GM18858 (cell line): ENCODE measurements around the gene IDUA.

ENCODE experiments used
- ATAC-seq: cut with Tn5 transposase; IDR thresholded peaks from one replicate; pipeline ENCODE4 v1.9.1; 2021; ENCODE audit not compliant: unreplicated experiment

Gene IDUA

GRCh38 chr4:985123-985830 is 1.6 kb upstream of the IDUA start:
- no peak for ATAC-seq

GRCh38 chr4:986428-986878 is 391 bp upstream of the IDUA start:
- no peak for ATAC-seq

GRCh38 chr4:987624-988513 is 1.0 kb downstream of the IDUA start:
- ATAC-seq = no peak

GRCh38 chr4:988726-989721 is 2.2 kb downstream of the IDUA start:
- no peak for ATAC-seq

GRCh38 chr4:989722-990471 is 3.1 kb downstream of the IDUA start:
- no peak for ATAC-seq

- no peak for ATAC-seq
These were observed 4.0 kb downstream of the IDUA start for GRCh38 chr4:990746-991367.

GRCh38 chr4:991451-992296 is 4.8 kb downstream of the IDUA start:
- no peak for ATAC-seq

- ATAC-seq = no peak
These were observed 5.7 kb downstream of the IDUA start for GRCh38 chr4:992297-993110.

GRCh38 chr4:993111-994029 is 6.5 kb downstream of the IDUA start, which contains the start of gene SLC26A1:
TSS of gene SLC26A1 (minus strand) at chr4:993404. CDS start at chr4:991703, 1,701 bp downstream.
- no peak for ATAC-seq

- ATAC-seq = no peak
These were observed 8.6 kb downstream of the IDUA start for GRCh38 chr4:995311-996026.

GRCh38 chr4:996030-996996 is 9.5 kb downstream of the IDUA start:
- no peak for ATAC-seq

- no peak for ATAC-seq
These were observed 10.1 kb downstream of the IDUA start for GRCh38 chr4:996997-997374.

- ATAC-seq = no peak
These were observed 10.7 kb downstream of the IDUA start for GRCh38 chr4:997375-998071.

GRCh38 chr4:998096-998691 is 11.3 kb downstream of the IDUA start:
- ATAC-seq = no peak
